Prostate gland (tissue), 2 donors: ENCODE results near the gene ITPR2.

Source experiments
- POLR2A ChIP-seq: fragments of 450-650 bp; IDR thresholded peaks from one replicate; pipeline ENCODE4 v1.6.1; 2016; ENCODE audit warnings: antibody characterized with exemption, mild to moderate bottlenecking
- TF ChIP-seq, protein P1 (sequence below), 4 experiments: fragments of 200-600 bp in 2 of 4; fragments of 450-650 bp in 2 of 4; sonication (generic) in 2 of 4; IDR thresholded peaks; 1 replicate in 3 of 4; 2 replicates in 1 of 4; pipeline ENCODE4 v1.5.1; 2016 to 2019; ENCODE audit warnings: antibody characterized with exemption in 4 of 4, mild to moderate bottlenecking in 2 of 4, moderate library complexity in 2 of 4

GRCh38 chr12:26633591-26634210 lies 199.3 kb downstream of the ITPR2 start:
- no peak for TF ChIP-seq POLR2A
- TF ChIP-seq, protein P1, sequence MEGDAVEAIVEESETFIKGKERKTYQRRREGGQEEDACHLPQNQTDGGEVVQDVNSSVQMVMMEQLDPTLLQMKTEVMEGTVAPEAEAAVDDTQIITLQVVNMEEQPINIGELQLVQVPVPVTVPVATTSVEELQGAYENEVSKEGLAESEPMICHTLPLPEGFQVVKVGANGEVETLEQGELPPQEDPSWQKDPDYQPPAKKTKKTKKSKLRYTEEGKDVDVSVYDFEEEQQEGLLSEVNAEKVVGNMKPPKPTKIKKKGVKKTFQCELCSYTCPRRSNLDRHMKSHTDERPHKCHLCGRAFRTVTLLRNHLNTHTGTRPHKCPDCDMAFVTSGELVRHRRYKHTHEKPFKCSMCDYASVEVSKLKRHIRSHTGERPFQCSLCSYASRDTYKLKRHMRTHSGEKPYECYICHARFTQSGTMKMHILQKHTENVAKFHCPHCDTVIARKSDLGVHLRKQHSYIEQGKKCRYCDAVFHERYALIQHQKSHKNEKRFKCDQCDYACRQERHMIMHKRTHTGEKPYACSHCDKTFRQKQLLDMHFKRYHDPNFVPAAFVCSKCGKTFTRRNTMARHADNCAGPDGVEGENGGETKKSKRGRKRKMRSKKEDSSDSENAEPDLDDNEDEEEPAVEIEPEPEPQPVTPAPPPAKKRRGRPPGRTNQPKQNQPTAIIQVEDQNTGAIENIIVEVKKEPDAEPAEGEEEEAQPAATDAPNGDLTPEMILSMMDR (IDR thresholded peaks at IDR 0.05), result no peak
